Erythroblast (primary cell): Measurements from ENCODE around the gene ICAM4.
"Not testable (repeated sequence)": the region's sequence is repeated elsewhere in the genome, so short reads cannot be mapped to it uniquely, and the experiment has no call there.

Source experiments
- DNase-seq, 2 experiments: peaks; one replicate each; lab custom pipeline; 2025; lab: John Stamatoyannopoulos, UW
- GATA1 ChIP-seq: IDR thresholded peaks from 2 replicates; pipeline ENCODE4 v1.6.1; 2011; ENCODE audit warnings: low read depth, mild to moderate bottlenecking, control low read depth, low read length, moderate library complexity
- POLR2A ChIP-seq: IDR thresholded peaks from 2 replicates; pipeline ENCODE4 v1.6.1; 2011; ENCODE audit warnings: mild to moderate bottlenecking, low read length

Gene ICAM4

GRCh38 chr19:10327793-10328192, 41.0 kb downstream of the ICAM4 start:
- TF ChIP-seq POLR2A: no peak
- no peak for TF ChIP-seq GATA1
- no peak for DNase-seq

GRCh38 chr19:10328558-10329429, 42.0 kb downstream of the ICAM4 start:
- TF ChIP-seq POLR2A (no peak), GATA1 (no peak)
- DNase-seq: no peak

- DNase-seq: no peak
- TF ChIP-seq GATA1: no peak
Measured at GRCh38 chr19:10329555-10329954, 42.8 kb downstream of the ICAM4 start.

- DNase-seq: no peak
Measured at GRCh38 chr19:10332158-10332964, 45.6 kb downstream of the ICAM4 start.

GRCh38 chr19:10332965-10333757, 46.4 kb downstream of the ICAM4 start, which contains the start of gene RAVER1:
Gene RAVER1, minus strand, starts transcription at chr19:10333529. Its CDS starts 22 bp downstream, at chr19:10333507.
- peak; percentile 98 to 99 for DNase-seq
- peak; percentile 90 for TF ChIP-seq POLR2A
- TF ChIP-seq GATA1: no peak

More at GRCh38 chr19:10332158-10332964, 45.6 kb downstream of the ICAM4 start:
- TF ChIP-seq POLR2A: no peak
- TF ChIP-seq GATA1: no peak

- DNase-seq: no peak
- TF ChIP-seq POLR2A: no peak
- TF ChIP-seq GATA1: no peak
Measured at GRCh38 chr19:10333758-10334587, 47.2 kb downstream of the ICAM4 start.

GRCh38 chr19:10334588-10335351, 48.0 kb downstream of the ICAM4 start:
- TF ChIP-seq POLR2A: no peak
- TF ChIP-seq GATA1: no peak
- DNase-seq: peak; percentile 82 to 83

GRCh38 chr19:10335352-10335985, 48.7 kb downstream of the ICAM4 start:
- no peak for DNase-seq
- TF ChIP-seq GATA1 (no peak), POLR2A (no peak)

GRCh38 chr19:10336725-10337124, 50.0 kb downstream of the ICAM4 start:
- DNase-seq: not testable (repeated sequence)
